Activated naive CD8-positive, alpha-beta T cell treated with anti-CD3 and anti-CD28 coated beads, Interleukin-2, amount 10 ng/mL, durations not matched to agents 7 days and 5 days (primary cell): ENCODE measurements around the gene ESYT3. TPM values are rescaled to one million over a fixed set of nuclear protein-coding genes. Genes with fewer than 3 reads are reported as not detected.

Experiments
- ATAC-seq: fragments of 150-1000 bp; cut with Tn5 transposase; one replicate; pipeline ENCODE4 v1.10.0; 2021; ENCODE audit warnings: low read depth, moderate library complexity
- POLR2A ChIA-PET: fragments of 350-600 bp; sonication (Branson Sonifier 250); formaldehyde crosslinking; loops from one replicate; lab custom pipeline; 2021; ENCODE audit warnings: antibody characterized with exemption; lab: Charles Lee
- DNase-seq: peaks from one replicate; pipeline ENCODE4 v3.0.0; 2021
- H3K27ac Mint-ChIP-seq: one replicate; pipeline ENCODE4 v1.8.0; 2022; ENCODE audit warnings: mild to moderate bottlenecking, mixed read lengths
- H3K27me3 Mint-ChIP-seq: one replicate; pipeline ENCODE4 v1.8.0; 2022; ENCODE audit warnings: mild to moderate bottlenecking, moderate library complexity, mixed read lengths
- H3K36me3 Mint-ChIP-seq: one replicate; pipeline ENCODE4 v1.8.0; 2021; ENCODE audit warnings: mild to moderate bottlenecking, mixed read lengths
- H3K4me1 Mint-ChIP-seq: one replicate; pipeline ENCODE4 v1.8.0; 2021; ENCODE audit warnings: mixed read lengths
- H3K4me3 Mint-ChIP-seq: one replicate; pipeline ENCODE4 v1.8.0; 2022; ENCODE audit warnings: mild to moderate bottlenecking, moderate library complexity, mixed read lengths
- H3K9me3 Mint-ChIP-seq: one replicate; pipeline ENCODE4 v1.8.0; 2021; ENCODE audit warnings: mixed read lengths
- total RNA-seq, 2 experiments: library from RNA; stranded (reverse); gene quantifications; one replicate each; pipeline ENCODE4 v1.2.3, GENCODE V29; 2021

Gene ESYT3
- total RNA-seq, 2 experiments from 2014 or later, result 0.19 to 0.26 TPM

DNA sequence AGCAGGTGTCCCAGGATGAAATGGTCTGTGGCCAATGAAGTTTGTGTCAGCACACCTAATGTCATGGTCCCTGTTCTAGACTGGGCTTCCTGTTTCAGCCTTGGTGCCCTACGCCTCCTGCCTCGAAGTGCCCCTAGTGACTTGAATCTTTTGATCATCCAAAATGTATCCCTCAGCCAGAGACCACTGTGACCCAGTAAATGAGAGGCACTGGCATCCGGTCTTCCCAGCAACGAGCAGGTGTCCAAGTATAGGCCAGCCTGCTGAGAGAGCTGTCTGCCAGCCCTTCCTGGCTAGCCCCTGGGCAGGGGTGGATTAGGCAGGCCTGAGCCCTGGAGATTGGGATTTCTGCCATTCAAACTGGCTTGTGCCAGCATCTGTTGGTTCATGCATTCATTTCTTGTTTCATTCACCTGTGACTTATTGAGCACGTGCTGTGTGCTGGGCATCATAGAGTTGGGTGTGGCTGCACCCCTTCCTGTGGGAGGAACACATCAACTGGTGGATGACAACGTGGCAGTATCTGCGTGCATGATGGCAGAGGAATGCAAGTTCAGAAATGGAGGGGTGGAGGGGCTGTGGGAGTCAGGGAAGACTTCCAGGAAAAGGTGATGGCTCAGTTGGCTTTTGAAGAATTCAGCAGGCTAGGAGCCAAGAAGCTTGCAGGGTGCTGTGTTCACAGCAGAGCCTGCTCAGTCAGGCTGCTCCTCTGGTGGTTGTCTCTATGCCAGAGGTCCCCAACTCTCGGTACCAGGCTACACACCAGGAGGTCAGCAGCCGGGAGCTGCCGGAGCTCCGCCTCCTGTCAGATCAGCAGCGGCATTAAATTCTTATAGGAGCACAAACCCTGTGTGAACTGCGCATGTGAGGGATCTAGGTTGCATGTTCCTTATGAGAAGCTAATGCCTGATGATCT, 21.6 kb downstream of the ESYT3 start:
- DNase-seq (no peak), ATAC-seq (no peak)
- H3K27me3 Mint-ChIP-seq, result peaks cover 4% of the 10 kb centered on the region
- POLR2A ChIA-PET, result no interaction called here
- H3K4me3 Mint-ChIP-seq, result no peak overlapping the region
- no peak overlapping the region for H3K27ac Mint-ChIP-seq
- H3K4me1 Mint-ChIP-seq, result peaks cover 2% of the 10 kb centered on the region
- H3K36me3 Mint-ChIP-seq, result no peaks in the 10 kb centered on the region
- no peaks in the 10 kb centered on the region for H3K9me3 Mint-ChIP-seq

DNA sequence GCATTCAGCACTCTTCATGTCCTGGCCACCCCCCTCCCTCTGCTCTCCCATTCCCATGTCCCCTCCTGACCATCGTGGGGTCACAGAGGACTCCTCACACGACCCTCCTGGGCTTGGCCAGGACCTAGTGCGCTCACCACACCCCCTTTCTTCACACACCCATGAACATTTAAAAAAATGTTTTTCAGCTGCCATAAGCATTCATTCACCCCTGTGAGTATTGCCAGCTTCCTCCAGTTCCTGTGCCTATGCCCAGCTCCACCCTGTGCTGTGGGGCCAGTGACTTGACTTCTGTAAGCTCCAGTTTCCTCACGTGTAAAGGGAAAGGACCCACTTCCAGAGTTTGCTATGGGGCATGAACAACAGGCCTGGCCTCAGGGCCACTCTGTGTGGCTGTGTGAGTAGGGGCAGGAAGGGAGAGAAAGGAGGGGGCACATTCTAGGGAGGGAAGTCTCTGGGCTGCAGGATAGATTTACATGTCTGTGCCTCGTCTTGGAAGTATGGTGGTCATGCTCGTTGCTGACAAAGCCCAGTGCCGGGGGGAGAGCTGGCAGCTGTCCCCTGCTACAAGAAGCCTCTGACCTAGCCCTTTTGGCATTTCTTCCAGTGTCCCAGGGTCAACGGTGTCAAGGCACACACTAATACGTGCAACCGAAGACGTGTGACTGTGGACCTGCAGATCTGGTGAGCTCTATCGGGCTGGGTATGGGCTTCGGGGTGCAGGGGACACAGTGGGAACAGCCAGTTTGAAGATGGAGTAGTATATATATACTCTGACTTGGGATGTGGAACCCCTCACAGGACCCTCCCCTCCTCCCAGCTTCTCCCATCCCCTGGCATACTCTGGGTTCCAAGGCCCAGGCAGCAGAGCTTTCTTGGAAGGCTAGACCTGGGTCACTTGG, 22.8 kb downstream of the ESYT3 start:
- POLR2A ChIA-PET, result no interaction called here
- H3K4me1 Mint-ChIP-seq, result peaks cover 2% of the 10 kb centered on the region
- H3K4me3 Mint-ChIP-seq, result no peak overlapping the region
- no peak overlapping the region for H3K27ac Mint-ChIP-seq
- H3K36me3 Mint-ChIP-seq, result no peaks in the 10 kb centered on the region
- no peak for ATAC-seq
- DNase-seq, result no peak
- no peaks in the 10 kb centered on the region for H3K9me3 Mint-ChIP-seq
- H3K27me3 Mint-ChIP-seq, result peaks cover 4% of the 10 kb centered on the region

DNA sequence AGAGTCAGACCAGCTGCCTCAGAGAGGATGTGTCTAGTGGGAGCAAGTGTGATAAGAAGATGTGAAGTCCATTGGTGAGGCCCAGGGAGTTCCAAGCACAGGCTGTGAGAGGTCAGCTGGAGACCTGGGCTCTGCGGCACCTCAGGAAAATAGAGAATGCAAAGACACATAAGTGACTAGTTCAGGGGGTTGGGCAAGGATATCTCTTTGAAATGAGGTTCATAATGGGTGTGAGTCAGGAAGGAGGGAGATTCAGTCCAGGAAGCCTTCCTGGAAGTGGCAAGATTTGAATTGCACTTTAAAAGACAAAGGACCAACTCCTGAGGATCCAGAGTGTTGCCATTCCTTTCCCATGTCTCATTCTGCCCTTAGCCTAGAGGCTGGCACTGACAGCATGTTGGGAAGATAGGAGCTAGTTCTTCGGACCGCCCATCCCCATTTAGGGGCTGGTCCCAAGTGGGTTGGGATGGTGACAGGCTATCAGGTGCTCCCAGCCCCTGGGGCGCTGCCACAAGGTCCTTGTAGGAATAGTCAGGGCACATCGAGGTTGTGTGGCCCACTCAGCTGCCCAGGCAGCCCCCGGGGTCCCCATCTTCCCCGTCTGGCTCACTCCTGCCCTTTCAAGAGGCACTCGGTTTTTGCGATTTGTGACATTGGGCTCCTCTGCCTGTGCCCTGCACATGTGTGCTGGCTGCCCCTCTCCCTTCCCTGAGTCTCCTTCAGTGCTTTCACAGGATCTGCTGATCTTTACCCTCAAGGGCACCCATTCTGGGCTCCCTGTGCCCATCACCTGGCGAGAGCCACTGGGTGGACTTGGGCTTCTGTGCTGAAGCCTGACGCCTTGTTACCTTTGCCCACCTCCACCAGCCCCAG, 23.7 kb downstream of the ESYT3 start:
- Mint-ChIP-seq H3K27me3 (peaks cover 4% of the 10 kb centered on the region), H3K27ac (no peak overlapping the region), H3K9me3 (no peaks in the 10 kb centered on the region), H3K4me1 (peaks cover 2% of the 10 kb centered on the region), H3K36me3 (no peaks in the 10 kb centered on the region), H3K4me3 (no peak overlapping the region)
- ATAC-seq (no peak), DNase-seq (no peak)
- POLR2A ChIA-PET, result no interaction called here

DNA sequence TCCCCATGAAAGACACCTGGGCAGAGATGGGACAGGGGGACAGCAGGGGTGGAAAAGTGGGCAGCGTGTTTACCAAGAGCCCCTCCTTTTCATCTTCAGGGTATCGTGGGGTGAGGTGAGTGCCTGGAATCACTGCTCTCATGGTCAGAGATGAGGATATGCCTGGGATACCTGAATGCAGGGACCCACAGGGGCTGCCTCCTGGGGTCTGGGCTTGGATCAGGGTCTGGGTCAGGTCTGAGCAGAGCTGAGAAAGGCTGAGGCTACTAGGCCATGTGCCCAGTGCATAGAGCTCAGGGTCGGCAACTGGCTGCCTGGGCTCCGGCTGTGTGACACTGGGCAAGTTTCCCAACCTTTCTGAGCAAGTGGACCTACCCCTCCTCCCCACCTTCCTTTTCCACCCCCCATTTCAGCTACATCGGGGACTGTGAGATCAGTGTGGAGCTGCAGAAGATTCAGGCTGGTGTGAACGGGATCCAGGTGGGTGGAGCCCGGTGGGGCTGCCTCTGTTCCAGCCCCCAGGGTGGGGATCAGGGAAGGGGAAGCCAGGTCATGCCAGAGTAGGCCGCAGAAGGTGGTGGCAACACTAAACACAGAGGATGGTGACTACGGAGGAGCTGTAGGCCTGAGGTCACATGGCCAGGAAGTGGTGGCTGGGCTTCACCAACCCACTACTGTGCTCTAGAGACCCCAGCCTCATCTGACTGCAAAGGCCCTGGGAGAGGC, 24.5 kb downstream of the ESYT3 start:
- Mint-ChIP-seq H3K27ac (no peak overlapping the region), H3K27me3 (peaks cover 4% of the 10 kb centered on the region), H3K9me3 (no peaks in the 10 kb centered on the region), H3K36me3 (no peaks in the 10 kb centered on the region), H3K4me1 (peaks cover 2% of the 10 kb centered on the region), H3K4me3 (no peak overlapping the region)
- POLR2A ChIA-PET, result no interaction called here
- no peak for ATAC-seq
- DNase-seq, result no peak

DNA sequence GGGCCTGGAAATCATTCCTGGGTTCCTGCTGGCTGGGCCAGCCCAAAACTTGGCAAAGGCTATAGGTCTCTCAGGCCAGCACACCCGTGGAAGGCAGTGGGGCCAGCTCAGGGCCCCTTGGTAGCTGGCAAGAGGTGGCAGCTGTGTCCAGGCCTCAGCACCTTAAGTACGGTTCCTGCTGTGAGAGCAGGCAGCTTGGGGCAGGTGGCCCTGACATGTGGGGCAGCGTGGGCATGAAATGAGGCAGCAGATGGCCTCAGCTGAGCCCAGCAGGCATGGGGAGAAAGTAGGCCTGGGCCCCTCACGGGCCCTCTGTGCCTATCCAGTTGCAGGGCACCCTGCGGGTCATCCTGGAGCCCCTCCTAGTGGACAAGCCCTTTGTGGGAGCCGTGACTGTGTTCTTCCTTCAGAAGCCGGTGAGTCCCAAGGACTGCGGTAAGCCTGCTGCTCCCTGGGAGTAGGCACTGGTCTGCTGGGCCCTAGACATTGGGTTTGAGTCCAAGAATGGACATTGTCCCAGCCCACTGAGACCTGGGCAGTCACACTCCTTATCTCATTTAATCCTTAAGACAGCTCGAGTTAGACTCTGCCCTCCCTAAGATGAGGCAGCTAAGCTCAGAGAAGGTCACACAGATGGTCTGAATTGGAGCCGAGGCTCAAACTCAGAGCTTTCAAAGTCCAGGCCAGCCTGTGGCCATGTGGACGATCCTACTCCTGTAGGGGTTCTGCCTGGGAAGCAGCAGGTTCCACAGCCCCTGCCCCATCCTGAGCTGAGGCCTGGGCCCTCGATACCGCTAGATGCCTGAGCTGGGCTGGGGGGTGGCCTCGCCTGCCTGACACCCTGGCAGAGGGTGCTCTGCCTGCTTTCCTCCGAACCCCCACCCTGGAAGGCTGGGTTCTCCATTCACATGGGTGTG, 25.5 kb downstream of the ESYT3 start:
- Mint-ChIP-seq H3K27ac (no peak overlapping the region), H3K27me3 (peaks cover 1% of the 10 kb centered on the region), H3K4me1 (peaks cover 2% of the 10 kb centered on the region), H3K36me3 (no peaks in the 10 kb centered on the region), H3K9me3 (no peaks in the 10 kb centered on the region), H3K4me3 (no peak overlapping the region)
- DNase-seq (no peak), ATAC-seq (no peak)
- POLR2A ChIA-PET, result no interaction called here

DNA sequence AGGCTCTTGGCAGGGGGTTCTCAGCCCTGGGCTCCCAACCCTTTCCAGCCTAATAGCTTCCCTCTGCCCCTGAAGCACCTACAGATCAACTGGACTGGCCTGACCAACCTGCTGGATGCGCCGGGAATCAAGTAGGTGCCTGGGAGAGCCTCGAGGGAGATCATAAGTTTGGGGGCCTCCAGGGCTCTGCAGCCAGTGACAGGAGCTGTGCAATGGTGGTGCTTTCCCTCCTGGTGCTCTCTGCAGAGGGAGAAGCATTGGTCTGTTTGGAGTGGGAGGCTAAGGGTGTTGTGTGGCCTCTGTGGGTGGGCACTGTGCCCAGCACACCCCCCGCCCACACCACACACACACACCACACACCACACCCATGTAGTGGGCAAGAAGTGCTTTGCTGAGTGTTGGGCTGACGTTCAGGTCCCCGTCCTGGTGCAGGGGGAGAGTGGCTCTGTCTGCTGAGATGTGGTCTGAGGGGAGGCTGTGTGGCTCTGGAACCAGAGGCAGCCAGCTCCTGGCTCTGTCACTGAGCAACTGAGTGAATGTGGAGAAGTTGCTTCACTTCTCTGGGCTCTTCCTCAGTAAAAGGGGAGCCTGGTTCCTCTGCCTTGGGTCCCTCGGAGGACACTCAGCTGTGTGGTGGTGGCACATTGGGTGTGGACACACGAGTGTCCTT, 26.3 kb downstream of the ESYT3 start:
- POLR2A ChIA-PET, result no interaction called here
- DNase-seq (no peak), ATAC-seq (no peak)
- H3K36me3 Mint-ChIP-seq, result no peaks in the 10 kb centered on the region
- H3K4me1 Mint-ChIP-seq, result peaks cover 1% of the 10 kb centered on the region
- no peak overlapping the region for H3K4me3 Mint-ChIP-seq
- no peak overlapping the region for H3K27ac Mint-ChIP-seq
- H3K27me3 Mint-ChIP-seq, result peaks cover 3% of the 10 kb centered on the region
- H3K9me3 Mint-ChIP-seq, result no peaks in the 10 kb centered on the region

DNA sequence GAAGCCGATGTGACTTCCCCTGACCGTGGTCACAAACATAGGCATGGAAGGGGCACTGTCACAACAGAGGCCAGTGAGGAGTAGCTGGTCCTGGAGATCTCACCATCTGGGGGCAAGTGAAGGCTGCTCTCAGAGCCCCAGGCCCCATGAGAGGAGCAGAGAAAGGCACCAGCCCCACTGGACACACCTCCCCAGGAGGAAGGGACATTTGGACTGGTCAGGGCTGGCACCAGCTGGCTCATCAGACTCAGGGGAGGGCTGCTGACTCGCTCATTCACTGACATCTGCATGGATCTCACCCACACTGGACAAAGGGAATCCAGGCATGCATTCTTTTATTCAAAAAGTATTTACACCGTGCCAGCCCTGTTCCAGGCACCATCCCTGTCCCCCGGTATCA, 26.8 kb downstream of the ESYT3 start:
- no peak overlapping the region for H3K27ac Mint-ChIP-seq
- no peaks in the 10 kb centered on the region for H3K36me3 Mint-ChIP-seq
- DNase-seq, result no peak
- no peak overlapping the region for H3K4me3 Mint-ChIP-seq
- peaks cover 3% of the 10 kb centered on the region for H3K27me3 Mint-ChIP-seq
- POLR2A ChIA-PET, result no interaction called here
- ATAC-seq, result no peak
- H3K4me1 Mint-ChIP-seq, result no peaks in the 10 kb centered on the region
- H3K9me3 Mint-ChIP-seq, result no peaks in the 10 kb centered on the region

DNA sequence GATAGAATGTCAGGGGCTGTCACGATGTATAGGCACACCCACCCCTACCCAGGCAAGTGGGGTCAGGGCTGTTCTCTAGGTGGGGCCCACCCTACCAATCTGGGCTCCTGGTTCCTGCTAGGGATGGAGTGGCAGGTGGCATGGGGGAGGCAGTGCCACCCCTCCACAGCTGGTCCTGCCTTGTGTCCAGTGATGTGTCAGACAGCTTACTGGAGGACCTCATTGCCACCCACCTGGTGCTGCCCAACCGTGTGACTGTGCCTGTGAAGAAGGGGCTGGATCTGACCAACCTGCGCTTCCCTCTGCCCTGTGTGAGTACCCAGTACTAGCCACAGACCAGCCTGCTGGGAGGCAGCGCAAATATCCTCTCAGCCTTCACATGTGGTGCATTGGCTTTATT, 27.5 kb downstream of the ESYT3 start:
- ATAC-seq, result no peak
- POLR2A ChIA-PET, result no interaction called here
- no peaks in the 10 kb centered on the region for H3K9me3 Mint-ChIP-seq
- H3K4me1 Mint-ChIP-seq, result no peaks in the 10 kb centered on the region
- no peaks in the 10 kb centered on the region for H3K36me3 Mint-ChIP-seq
- no peak for DNase-seq
- H3K27me3 Mint-ChIP-seq, result peaks cover 3% of the 10 kb centered on the region
- H3K27ac Mint-ChIP-seq, result no peak overlapping the region
- H3K4me3 Mint-ChIP-seq, result no peak overlapping the region

DNA sequence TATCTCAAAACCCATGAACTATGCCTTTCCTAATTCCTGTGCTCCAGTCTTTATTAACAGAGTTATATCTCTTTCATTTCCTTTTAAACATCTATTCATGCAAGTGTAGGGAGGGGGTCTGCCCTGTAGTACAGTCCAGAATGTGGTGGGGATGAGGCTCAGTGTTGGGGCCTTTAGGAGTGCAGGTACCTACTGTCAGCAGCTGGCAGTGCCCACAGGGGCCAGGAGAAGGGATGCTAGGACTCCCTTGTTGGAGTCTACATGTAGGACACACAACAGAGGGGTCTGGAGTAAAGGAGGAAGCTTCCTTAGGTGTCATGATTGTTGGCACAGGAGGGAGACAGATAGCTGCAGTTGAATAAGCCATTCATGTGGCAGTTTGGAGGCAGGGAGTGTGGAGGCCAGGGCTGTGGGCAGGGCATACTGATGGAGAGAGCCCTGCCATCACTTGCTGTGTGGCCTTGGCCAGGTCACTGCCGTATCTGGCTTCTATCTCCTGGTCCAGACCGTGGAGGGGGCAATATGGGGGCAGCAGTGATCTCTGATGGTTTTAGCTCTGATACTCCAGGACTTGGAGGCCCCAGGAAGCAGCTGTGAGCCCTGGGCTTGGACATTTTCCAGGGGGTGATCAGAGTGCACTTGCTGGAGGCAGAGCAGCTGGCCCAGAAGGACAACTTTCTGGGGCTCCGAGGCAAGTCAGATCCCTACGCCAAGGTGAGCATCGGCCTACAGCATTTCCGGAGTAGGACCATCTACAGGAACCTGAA, 29.5 kb downstream of the ESYT3 start:
- Mint-ChIP-seq H3K4me1 (no peaks in the 10 kb centered on the region), H3K27ac (no peak overlapping the region), H3K36me3 (no peaks in the 10 kb centered on the region), H3K27me3 (peaks cover 3% of the 10 kb centered on the region), H3K4me3 (no peak overlapping the region), H3K9me3 (no peaks in the 10 kb centered on the region)
- DNase-seq, result no peak
- no peak for ATAC-seq
- POLR2A ChIA-PET, result no interaction called here

DNA sequence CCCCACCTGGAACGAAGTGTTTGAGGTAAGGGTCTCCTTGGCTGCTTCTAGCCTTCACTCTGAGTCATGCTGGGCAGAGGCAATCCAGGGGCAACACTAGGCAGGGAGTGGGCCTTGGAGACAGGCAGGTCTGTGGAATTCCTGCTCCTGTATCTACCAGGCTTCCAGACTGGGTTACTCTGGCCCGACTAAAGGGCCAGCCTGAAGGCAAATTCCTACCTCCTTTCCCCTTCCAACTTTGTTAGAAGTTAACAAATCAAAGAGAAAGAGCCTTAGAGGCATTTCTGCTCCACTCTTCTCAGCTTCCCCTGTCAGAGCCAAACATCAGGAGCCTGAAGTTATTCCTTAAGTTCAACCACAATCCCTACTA, 30.1 kb downstream of the ESYT3 start:
- POLR2A ChIA-PET, result no interaction called here
- no peaks in the 10 kb centered on the region for H3K4me1 Mint-ChIP-seq
- no peak overlapping the region for H3K4me3 Mint-ChIP-seq
- no peaks in the 10 kb centered on the region for H3K36me3 Mint-ChIP-seq
- no peak overlapping the region for H3K27ac Mint-ChIP-seq
- ATAC-seq (no peak), DNase-seq (no peak)
- H3K9me3 Mint-ChIP-seq, result no peaks in the 10 kb centered on the region
- H3K27me3 Mint-ChIP-seq, result peaks cover 7% of the 10 kb centered on the region

DNA sequence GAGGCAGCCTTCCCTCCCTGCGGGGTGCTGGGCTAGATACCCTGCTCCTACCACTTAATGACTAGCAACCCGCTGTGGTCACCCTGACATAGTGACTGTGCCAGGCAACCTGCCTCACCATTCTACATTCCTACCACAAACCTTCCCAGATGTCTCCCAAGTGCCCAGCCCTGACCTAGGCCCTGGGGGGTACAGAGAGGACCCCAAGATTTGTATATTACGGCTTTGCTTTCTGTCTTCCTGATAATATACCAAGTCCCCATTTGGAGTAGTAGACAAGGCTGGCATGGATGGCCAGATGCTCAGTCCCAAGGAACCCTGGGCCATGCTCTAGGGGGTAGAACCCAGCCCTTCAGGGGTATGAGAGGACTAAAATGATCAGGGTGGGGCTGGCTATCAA, 31.0 kb downstream of the ESYT3 start:
- Mint-ChIP-seq H3K4me1 (no peaks in the 10 kb centered on the region), H3K27me3 (peaks cover 8% of the 10 kb centered on the region), H3K4me3 (no peak overlapping the region), H3K27ac (no peak overlapping the region), H3K36me3 (no peaks in the 10 kb centered on the region), H3K9me3 (no peaks in the 10 kb centered on the region)
- POLR2A ChIA-PET, result no interaction called here
- no peak for ATAC-seq
- DNase-seq, result no peak
